Measurements from ENCODE around the gene CACNB3. TPM values are rescaled to one million over a fixed set of nuclear protein-coding genes. Genes with fewer than 3 reads are reported as not detected.
A peak's percentile ranks its signal among the peaks of the same experiment; 100 is the strongest.

CACNB3 gene
- total and polyA plus RNA-seq, 2 of the 13 experiments (the other 11 are each of a cell fraction or from before 2014, with no cell fraction given) = 0.29 to 0.54 TPM

DNA sequence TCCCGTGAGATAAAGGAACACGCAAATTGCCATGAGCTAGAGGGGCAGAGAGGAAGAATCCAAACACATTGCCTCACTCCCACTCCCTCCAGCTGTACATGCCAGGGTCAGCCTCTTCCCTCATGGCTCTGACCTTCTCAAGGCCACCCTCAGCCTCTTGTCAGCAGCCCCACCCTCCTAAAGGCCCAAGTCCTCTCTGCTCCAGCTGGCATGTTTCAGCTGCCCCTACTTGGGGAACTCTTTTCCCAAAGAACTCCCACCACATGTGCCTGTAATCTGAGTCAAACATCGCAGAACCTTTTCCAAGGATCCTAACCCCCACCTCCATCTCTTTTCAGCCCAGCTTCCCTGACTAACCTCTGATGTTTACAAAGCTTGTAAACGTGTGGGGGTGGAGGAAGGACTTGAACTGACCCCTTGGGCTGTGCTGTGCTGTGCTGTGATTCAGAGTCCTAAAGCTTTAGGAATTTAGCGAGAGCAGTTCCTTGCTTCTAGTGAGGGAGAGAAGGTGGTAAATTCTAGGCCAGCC lies 7.3 kb upstream of the CACNB3 start (continued):
- TF ChIP-seq, protein P1, sequence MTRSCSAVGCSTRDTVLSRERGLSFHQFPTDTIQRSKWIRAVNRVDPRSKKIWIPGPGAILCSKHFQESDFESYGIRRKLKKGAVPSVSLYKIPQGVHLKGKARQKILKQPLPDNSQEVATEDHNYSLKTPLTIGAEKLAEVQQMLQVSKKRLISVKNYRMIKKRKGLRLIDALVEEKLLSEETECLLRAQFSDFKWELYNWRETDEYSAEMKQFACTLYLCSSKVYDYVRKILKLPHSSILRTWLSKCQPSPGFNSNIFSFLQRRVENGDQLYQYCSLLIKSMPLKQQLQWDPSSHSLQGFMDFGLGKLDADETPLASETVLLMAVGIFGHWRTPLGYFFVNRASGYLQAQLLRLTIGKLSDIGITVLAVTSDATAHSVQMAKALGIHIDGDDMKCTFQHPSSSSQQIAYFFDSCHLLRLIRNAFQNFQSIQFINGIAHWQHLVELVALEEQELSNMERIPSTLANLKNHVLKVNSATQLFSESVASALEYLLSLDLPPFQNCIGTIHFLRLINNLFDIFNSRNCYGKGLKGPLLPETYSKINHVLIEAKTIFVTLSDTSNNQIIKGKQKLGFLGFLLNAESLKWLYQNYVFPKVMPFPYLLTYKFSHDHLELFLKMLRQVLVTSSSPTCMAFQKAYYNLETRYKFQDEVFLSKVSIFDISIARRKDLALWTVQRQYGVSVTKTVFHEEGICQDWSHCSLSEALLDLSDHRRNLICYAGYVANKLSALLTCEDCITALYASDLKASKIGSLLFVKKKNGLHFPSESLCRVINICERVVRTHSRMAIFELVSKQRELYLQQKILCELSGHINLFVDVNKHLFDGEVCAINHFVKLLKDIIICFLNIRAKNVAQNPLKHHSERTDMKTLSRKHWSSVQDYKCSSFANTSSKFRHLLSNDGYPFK (CRISPR knock-in tag; IDR thresholded peaks at IDR 0.05; ENCODE audit: borderline replicate concordance) = no peak
- TF ChIP-seq ZNF546 (CRISPR knock-in tag; conservative IDR thresholded peaks at IDR 0.05) (no peak), NAIF1 (CRISPR knock-in tag; IDR thresholded peaks at IDR 0.05; ENCODE audit: borderline replicate concordance) (no peak), FOXJ3 (CRISPR knock-in tag; IDR thresholded peaks at IDR 0.05; ENCODE audit: borderline replicate concordance) (no peak), ZNF296 (CRISPR knock-in tag; conservative IDR thresholded peaks at IDR 0.05) (no peak), ZFP1 (CRISPR knock-in tag; IDR thresholded peaks at IDR 0.05) (no peak), ZNF441 (CRISPR knock-in tag; IDR thresholded peaks at IDR 0.05; ENCODE audit: borderline replicate concordance) (no peak), FLYWCH1 (CRISPR knock-in tag; IDR thresholded peaks at IDR 0.05) (no peak), ZNF879 (CRISPR knock-in tag; IDR thresholded peaks at IDR 0.05) (no peak), KLF16 (CRISPR knock-in tag; IDR thresholded peaks at IDR 0.05) (peak in 1 of 2 experiments; percentile 24; a peak in 1 of 4 replicates), HOXD1 (CRISPR knock-in tag; IDR thresholded peaks at IDR 0.05) (no peak), ZMYM2 (CRISPR knock-in tag; IDR thresholded peaks at IDR 0.05) (no peak), JUND (CRISPR knock-in tag; IDR thresholded peaks at IDR 0.05) (no peak), TCF7L2 (IDR thresholded peaks at IDR 0.05; ENCODE audit: low read depth, low read length) (no peak), SRSF4 (IDR thresholded peaks at IDR 0.05; ENCODE audit: low read depth, low read length, poor library complexity, severe bottlenecking) (no peak), ZKSCAN5 (CRISPR knock-in tag; IDR thresholded peaks at IDR 0.05) (no peak), ZC3H4 (CRISPR knock-in tag; IDR thresholded peaks at IDR 0.05; ENCODE audit: borderline replicate concordance) (no peak), MIER2 (CRISPR knock-in tag; IDR thresholded peaks at IDR 0.05) (no peak), ZNF367 (CRISPR knock-in tag; IDR thresholded peaks at IDR 0.05; ENCODE audit: borderline replicate concordance) (no peak), ZNF101 (CRISPR knock-in tag; IDR thresholded peaks at IDR 0.05; ENCODE audit: borderline replicate concordance, low read depth) (no peak), ZNF234 (CRISPR knock-in tag; conservative IDR thresholded peaks at IDR 0.05) (no peak)
- TF ChIP-seq, protein P2, sequence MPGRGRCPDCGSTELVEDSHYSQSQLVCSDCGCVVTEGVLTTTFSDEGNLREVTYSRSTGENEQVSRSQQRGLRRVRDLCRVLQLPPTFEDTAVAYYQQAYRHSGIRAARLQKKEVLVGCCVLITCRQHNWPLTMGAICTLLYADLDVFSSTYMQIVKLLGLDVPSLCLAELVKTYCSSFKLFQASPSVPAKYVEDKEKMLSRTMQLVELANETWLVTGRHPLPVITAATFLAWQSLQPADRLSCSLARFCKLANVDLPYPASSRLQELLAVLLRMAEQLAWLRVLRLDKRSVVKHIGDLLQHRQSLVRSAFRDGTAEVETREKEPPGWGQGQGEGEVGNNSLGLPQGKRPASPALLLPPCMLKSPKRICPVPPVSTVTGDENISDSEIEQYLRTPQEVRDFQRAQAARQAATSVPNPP (CRISPR knock-in tag; IDR thresholded peaks at IDR 0.05) = no peak
- TF ChIP-seq, protein P3, sequence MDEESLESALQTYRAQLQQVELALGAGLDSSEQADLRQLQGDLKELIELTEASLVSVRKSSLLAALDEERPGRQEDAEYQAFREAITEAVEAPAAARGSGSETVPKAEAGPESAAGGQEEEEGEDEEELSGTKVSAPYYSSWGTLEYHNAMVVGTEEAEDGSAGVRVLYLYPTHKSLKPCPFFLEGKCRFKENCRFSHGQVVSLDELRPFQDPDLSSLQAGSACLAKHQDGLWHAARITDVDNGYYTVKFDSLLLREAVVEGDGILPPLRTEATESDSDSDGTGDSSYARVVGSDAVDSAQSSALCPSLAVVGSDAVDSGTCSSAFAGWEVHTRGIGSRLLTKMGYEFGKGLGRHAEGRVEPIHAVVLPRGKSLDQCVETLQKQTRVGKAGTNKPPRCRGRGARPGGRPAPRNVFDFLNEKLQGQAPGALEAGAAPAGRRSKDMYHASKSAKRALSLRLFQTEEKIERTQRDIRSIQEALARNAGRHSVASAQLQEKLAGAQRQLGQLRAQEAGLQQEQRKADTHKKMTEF (CRISPR knock-in tag; IDR thresholded peaks at IDR 0.05) = peak; percentile 47; the same call in 1 of the 2 replicates
- TF ChIP-seq, protein P4, sequence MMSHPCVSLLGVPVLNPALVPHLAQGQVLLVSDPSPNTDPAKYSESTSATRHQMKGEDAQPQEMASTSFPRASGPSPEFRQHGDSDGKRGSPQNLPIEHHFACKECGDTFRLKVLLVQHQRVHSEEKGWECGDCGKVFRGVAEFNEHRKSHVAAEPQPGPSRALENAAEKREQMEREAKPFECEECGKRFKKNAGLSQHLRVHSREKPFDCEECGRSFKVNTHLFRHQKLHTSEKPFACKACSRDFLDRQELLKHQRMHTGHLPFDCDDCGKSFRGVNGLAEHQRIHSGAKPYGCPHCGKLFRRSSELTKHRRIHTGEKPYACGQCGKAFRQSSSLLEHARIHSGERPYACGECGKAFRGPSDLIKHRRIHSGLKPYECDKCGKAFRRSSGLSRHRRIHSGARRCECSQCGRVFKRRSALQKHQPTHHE (CRISPR knock-in tag; IDR thresholded peaks at IDR 0.05; ENCODE audit: borderline replicate concordance) = no peak
